Prostate gland (tissue), 2 donors: ENCODE measurements around the gene PAK4.

Experiments used
- CTCF ChIP-seq, 4 experiments: fragments of 200-600 bp in 2 of 4; fragments of 450-650 bp in 2 of 4; sonication (generic) in 2 of 4; IDR thresholded peaks; 1 replicate in 3 of 4; 2 replicates in 1 of 4; pipeline ENCODE4 v1.5.1; 2016 to 2019; ENCODE audit warnings: antibody characterized with exemption in 4 of 4, mild to moderate bottlenecking in 2 of 4, moderate library complexity in 2 of 4
- POLR2A ChIP-seq: fragments of 450-650 bp; IDR thresholded peaks from one replicate; pipeline ENCODE4 v1.6.1; 2016; ENCODE audit warnings: antibody characterized with exemption, mild to moderate bottlenecking

GRCh38 chr19:39190768-39191167, 65.2 kb downstream of the PAK4 start:
- TF ChIP-seq CTCF (IDR thresholded peaks at IDR 0.05) = no peak
- TF ChIP-seq POLR2A = no peak
